NOMO-1 treated with DMSO at 0.1 percent for 48 hours (cell line): ENCODE measurements around the gene SLC41A3.
"Not testable (repeated sequence)": the region's sequence is repeated elsewhere in the genome, so short reads cannot be mapped to it uniquely, and the experiment has no call there.

Experiments
- DNase-seq: peaks from one replicate; lab custom pipeline; 2025; ENCODE audit not compliant: unreplicated experiment; lab: John Stamatoyannopoulos, UW

Gene SLC41A3

GRCh38 chr3:126056681-126057500, 27.0 kb downstream of the SLC41A3 start:
- DNase-seq = no peak

DNA sequence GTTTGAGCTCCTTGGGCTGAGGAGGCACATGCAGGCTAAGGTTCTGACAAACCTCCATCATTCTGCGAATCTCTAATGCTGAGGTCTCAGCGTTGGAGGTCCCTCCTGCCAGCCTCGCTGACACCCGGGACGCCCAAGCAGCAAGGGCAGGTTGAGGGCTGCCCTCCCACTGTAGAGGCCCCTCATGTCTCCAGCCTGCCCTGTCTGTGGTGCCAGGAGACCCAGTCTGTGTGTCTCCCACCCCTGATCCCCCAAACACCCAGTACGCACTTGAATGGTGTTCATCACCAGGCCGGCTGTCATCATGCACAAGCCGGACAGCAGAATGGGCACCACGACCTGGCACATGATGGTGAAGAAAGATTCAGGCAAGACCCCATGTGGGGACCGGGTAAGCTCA, 27.8 kb downstream of the SLC41A3 start:
- DNase-seq = no peak

DNA sequence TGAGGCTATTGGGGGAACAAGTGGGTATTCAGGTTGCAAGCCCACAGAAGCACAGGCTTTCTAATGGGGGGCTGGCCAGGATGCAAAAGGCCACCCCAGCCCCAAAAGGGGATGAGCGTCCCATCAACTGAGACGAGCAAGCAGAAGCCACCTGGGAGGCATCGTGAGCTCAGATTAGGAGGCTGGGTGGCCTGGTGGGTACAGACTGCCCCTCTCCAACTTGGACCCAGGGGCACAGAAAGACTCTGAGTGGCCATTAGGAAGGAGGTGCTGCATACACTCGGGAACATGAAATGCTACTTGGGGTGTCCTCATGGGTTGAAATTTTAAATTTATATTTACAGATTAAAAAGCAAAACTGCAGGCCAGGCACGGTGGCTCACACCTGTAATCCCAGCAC, 29.1 kb downstream of the SLC41A3 start:
- no peak for DNase-seq

DNA sequence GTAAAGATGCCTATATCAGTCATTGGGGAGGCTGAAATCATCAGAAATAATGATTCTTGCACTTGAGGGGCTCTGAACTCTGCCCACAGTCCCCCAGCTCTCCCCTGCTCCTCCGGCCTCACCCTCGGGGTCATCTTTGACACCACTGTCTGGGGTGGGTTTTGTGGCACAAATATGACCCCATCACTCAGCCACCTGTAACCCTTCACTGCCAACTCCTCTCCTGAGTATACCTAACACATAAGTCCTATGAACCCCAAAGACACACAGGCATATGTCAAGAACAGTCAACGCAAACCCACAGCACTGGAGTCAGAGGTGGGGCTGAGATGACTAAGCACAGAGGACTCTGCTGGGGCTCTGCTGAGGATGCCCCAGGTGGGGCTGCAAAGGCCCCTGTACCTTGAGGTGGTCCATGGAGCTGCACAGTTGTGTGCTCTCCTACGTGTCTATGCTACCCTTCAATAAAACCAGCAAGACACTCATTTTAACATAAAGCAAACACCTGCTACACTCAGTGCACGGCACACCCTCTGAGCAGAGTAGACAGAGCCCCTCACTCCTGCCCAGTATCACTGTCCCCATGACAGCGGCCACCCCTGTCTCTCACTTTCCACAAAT, 29.9 kb downstream of the SLC41A3 start:
- no peak for DNase-seq

- no peak for DNase-seq
Measured at GRCh38 chr3:126053513-126053912, 30.4 kb downstream of the SLC41A3 start.

- DNase-seq = peak; percentile 83
Measured at GRCh38 chr3:126052196-126053058, 31.5 kb downstream of the SLC41A3 start.

DNA sequence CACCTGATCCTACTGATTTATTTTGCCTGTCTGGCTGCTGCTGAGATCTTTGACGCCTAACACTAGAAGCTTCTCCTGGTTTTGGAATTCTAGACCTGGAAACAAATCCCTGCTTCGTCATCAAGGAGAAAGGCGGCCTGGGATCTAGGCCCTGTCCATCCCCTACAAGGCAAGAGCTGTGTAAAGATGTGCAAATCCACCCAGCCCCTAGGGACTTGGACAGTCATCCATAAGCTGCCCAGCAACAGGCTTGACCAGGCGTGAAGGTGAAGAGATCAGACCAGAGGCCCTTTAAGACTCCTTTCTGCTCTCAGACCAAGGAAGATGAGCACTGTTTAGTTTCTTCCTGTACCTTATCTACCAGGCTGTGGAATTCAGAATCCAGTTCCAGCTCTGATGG, 32.2 kb downstream of the SLC41A3 start:
- DNase-seq = no peak

DNA sequence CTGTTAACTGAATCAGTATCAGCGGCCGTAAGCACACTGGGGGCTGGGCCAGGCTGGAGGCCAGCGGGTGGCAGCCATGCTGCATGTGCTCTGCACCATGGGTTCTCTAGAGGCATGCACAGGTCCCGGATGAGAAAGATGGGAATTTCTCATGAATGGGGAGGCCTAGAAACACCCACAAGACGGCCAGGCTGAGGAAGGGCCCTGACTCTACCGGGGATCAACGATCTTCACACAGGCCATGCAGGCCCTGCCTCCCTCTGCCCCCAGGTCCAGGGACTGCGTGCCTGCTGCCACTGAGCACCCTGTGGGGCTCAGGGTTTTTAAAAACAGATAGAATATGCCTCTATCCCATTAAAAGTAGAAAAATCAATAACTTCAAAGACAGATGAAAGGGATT, 32.7 kb downstream of the SLC41A3 start:
- no peak for DNase-seq

GRCh38 chr3:126050626-126051025, 33.3 kb downstream of the SLC41A3 start:
- no peak for DNase-seq

DNA sequence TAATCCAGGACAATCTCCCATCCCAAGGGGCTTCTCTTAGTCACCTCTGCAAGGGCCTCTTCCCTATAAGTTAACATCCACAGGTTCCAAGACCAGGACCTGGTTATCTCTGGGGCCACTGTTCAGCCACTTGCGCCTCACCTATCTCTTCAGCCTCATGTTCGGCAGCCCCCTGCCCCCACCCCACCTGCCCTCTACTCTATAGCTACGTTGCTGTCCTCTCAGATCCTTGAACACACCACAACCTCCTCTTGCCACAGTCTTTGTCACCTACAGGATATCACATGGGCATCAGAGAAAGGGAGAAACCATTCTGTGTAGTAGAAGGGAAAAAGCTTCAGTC, 33.9 kb downstream of the SLC41A3 start:
- DNase-seq = no peak

GRCh38 chr3:126049289-126050049, 34.5 kb downstream of the SLC41A3 start:
- DNase-seq = no peak

- DNase-seq = no peak
Measured at GRCh38 chr3:126040386-126040785, 43.5 kb downstream of the SLC41A3 start.

- no peak for DNase-seq
Measured at GRCh38 chr3:126039870-126040269, 44.1 kb downstream of the SLC41A3 start.

DNA sequence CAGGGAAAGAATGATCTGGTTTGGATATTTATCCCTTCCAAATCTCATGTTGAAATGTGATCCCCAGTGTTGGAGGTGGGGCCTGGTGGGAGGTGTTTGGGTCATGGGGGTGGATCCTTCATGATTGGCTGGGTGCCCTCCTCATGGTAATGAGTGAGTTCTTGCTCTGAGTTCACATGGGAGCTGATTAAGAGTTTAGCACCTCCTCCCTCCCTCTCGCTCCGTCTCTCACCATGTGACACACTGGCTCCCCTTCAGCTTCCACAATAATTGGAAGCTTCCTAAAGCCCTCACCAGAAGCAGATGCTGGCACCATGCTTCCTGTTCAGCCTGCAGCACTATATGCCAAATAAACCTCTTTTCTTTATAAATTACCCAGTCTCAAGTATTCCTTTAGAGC, 45.1 kb downstream of the SLC41A3 start:
- DNase-seq = not testable (repeated sequence)

DNA sequence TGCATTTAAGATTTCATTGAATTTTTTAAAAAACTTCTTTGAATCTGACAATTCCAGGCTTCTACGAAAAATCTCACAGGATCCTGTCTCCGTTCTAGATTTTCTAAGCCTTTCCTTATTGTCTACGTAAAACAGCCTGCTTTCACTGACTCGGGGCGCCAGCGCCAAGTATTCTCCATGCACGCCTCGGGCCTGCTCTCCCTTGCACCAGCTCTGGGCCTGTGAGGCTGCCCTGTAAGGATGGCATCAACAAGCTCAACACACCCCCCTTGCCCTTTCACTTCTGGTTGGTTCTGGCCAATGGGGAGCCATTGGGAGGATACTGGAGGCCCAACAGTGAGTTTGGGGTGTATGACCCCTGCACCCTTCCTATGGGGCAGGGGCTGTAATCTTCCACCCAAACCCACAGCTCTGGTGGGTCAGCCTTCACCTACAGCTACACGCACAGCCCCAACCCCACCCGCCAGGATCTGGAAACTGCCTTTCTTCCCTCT, 47.8 kb downstream of the SLC41A3 start:
- DNase-seq = no peak

GRCh38 chr3:126035362-126036050, 48.4 kb downstream of the SLC41A3 start:
- DNase-seq = peak; percentile 1

DNA sequence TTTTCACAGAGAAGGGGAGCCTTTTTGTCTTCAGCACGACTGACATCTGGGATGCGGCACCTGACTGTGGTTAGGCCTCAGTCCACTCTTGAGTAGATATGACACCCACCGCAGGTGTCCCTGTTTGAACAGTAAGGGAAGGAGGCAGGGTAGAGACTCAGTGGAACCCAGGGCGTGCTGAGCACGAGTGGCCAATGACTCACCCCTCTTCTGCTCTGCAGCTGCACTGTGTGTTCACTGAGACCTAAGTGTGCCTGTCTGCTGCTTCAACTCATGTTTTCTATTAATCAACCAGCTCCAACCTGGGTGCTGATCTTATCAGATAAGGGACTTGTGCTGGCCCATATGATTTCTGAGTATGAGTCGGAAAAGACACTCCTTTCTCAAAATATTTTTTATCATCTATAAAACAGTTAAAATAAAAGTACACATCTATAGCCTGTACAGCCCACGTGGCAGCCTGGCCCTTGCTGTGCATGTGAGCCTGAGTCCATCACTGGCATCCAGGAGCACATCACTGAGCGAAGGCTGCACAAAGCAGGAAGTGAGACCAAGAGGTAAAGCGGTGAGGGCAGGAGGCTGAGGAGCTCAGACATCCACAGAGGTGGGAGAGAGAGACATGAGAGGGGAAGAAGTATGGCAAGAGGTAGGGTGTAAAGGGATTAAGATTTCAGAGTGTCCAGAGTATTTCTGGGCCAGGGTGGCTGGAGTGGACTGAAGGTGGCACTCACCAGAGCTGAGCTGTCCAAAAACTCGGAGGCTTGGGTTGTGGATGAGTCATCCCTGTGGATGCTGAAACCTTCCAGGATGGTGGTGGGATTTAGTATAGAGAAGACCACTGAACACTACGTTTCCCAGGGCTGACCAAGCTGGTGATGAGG, 49.2 kb downstream of the SLC41A3 start:
- no peak for DNase-seq

- no peak for DNase-seq
Measured at GRCh38 chr3:126033765-126034164, 50.2 kb downstream of the SLC41A3 start.

DNA sequence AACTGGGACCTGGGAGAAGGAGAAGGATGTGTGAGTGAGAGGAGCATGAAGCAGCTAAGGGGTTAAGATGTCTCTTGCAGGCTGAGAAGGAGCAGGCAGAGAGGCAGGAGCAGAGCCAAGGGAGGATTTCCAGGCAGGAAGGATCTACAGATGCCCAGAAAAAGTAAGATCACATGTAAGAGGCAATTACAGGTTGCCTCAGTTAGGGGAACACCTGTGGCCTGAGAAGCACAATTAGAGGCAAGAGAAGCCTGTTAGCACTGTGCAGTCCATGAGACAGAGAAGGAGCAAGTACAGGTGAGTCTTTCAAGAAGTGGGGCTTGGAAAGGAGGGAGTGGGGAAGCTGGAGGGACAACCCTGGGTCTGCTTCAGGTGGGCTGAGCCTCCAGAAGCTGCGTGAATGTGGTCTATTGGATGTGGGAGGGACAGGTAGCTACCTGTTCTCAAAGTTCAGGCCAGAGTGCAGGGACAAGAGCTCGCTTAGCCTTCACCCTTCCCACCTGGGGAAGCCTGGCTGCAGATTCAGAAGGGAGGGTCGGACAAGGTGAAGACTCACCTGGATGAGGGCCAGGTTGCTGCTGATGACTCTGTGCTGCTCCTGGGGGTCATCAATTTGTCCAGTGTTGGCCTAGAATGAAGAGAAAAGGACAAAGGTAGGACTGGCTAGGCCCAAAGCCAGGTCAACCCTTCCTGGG, 50.7 kb downstream of the SLC41A3 start:
- no peak for DNase-seq
